ENCODE measurements around the gene MRM2.

Gene MRM2

GRCh38 chr7:2258661-2259365 lies 16.8 kb upstream of the MRM2 start:
- H3K4me1 ChIP-seq (ENCODE audit: control insufficient read depth, insufficient read depth, low read length), result no peaks in the 10 kb centered on the region
- ChIA-PET CTCF (interaction anchor here (1.2 kb wide), 1 partner anchor 90 kb away, joined by 3 read pairs; no protein-coding TSS in a partner anchor), POLR2A (no interaction called here)
- no peak for TF ChIP-seq ZBTB17 (tag by site-specific recombination; IDR thresholded peaks at IDR 0.05)
- TF ChIP-seq, protein P1, sequence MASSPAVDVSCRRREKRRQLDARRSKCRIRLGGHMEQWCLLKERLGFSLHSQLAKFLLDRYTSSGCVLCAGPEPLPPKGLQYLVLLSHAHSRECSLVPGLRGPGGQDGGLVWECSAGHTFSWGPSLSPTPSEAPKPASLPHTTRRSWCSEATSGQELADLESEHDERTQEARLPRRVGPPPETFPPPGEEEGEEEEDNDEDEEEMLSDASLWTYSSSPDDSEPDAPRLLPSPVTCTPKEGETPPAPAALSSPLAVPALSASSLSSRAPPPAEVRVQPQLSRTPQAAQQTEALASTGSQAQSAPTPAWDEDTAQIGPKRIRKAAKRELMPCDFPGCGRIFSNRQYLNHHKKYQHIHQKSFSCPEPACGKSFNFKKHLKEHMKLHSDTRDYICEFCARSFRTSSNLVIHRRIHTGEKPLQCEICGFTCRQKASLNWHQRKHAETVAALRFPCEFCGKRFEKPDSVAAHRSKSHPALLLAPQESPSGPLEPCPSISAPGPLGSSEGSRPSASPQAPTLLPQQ (tag by site-specific recombination; IDR thresholded peaks at IDR 0.05), result no peak
- TF ChIP-seq ZNF138 (tag by site-specific recombination; IDR thresholded peaks at IDR 0.05; ENCODE audit: borderline replicate concordance), result no peak
- TF ChIP-seq HOXD13 (CRISPR knock-in tag; IDR thresholded peaks at IDR 0.05; ENCODE audit: borderline replicate concordance), result no peak
- TF ChIP-seq ZBTB21 (tag by site-specific recombination; IDR thresholded peaks at IDR 0.05), result no peak
- TF ChIP-seq ZBTB1 (tag by site-specific recombination; IDR thresholded peaks at IDR 0.05), result no peak
- TF ChIP-seq ZNF350 (tag by site-specific recombination; IDR thresholded peaks at IDR 0.05), result no peak
- TF ChIP-seq ZNF792 (tag by site-specific recombination; IDR thresholded peaks at IDR 0.05), result no peak
- no peak for TF ChIP-seq REST (tag by site-specific recombination; IDR thresholded peaks at IDR 0.05)
- no peak for TF ChIP-seq ZNF366 (tag by site-specific recombination; conservative IDR thresholded peaks at IDR 0.05)
- TF ChIP-seq PRDM10 (tag by site-specific recombination; IDR thresholded peaks at IDR 0.05), result no peak
- no peak for TF ChIP-seq ZNF140 (tag by site-specific recombination; IDR thresholded peaks at IDR 0.05)
- TF ChIP-seq ZNF174 (tag by site-specific recombination; IDR thresholded peaks at IDR 0.05), result no peak
- TF ChIP-seq, protein P2, sequence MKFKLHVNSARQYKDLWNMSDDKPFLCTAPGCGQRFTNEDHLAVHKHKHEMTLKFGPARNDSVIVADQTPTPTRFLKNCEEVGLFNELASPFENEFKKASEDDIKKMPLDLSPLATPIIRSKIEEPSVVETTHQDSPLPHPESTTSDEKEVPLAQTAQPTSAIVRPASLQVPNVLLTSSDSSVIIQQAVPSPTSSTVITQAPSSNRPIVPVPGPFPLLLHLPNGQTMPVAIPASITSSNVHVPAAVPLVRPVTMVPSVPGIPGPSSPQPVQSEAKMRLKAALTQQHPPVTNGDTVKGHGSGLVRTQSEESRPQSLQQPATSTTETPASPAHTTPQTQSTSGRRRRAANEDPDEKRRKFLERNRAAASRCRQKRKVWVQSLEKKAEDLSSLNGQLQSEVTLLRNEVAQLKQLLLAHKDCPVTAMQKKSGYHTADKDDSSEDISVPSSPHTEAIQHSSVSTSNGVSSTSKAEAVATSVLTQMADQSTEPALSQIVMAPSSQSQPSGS (tag by site-specific recombination; IDR thresholded peaks at IDR 0.05; ENCODE audit: low read depth), result no peak
- TF ChIP-seq, protein P3, sequence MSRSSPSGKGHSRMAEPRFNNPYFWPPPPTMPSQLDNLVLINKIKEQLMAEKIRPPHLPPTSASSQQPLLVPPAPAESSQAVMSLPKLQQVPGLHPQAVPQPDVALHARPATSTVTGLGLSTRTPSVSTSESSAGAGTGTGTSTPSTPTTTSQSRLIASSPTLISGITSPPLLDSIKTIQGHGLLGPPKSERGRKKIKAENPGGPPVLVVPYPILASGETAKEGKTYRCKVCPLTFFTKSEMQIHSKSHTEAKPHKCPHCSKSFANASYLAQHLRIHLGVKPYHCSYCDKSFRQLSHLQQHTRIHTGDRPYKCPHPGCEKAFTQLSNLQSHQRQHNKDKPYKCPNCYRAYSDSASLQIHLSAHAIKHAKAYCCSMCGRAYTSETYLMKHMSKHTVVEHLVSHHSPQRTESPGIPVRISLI (tag by site-specific recombination; IDR thresholded peaks at IDR 0.05), result no peak
- TF ChIP-seq HIC1 (tag by site-specific recombination; IDR thresholded peaks at IDR 0.05), result no peak
- TF ChIP-seq KLF1 (tag by site-specific recombination; IDR thresholded peaks at IDR 0.05), result no peak
- no peaks in the 10 kb centered on the region for H3K36me3 ChIP-seq (ENCODE audit: control insufficient read depth in 2 of 2, insufficient read depth in 1 of 2, low read length in 2 of 2)
- no peak overlapping the region for H3K4me3 ChIP-seq (ENCODE audit: low read depth, low read length)
- no peak overlapping the region for H3K27ac ChIP-seq (ENCODE audit: extremely low read depth, low read depth, low read length)
- H3K9me3 ChIP-seq (ENCODE audit: control insufficient read depth, insufficient read depth, low read depth, low read length), result no peaks in the 10 kb centered on the region
